NOMO-1 treated with dmso at 0.1 percent for 144 hours (cell line): ENCODE data around the gene GPR17.

Experiments used
- DNase-seq: peaks from one replicate; lab custom pipeline; 2025; ENCODE audit not compliant: unreplicated experiment; lab: John Stamatoyannopoulos, UW

Gene GPR17

GRCh38 chr2:127670055-127670956 lies 24.4 kb downstream of the GPR17 start:
- DNase-seq: no peak

- DNase-seq: no peak
Observed at GRCh38 chr2:127670957-127671290, 25.0 kb downstream of the GPR17 start.

GRCh38 chr2:127671557-127672302 lies 25.8 kb downstream of the GPR17 start:
- DNase-seq: no peak

- no peak for DNase-seq
Observed at GRCh38 chr2:127672341-127673224, 26.6 kb downstream of the GPR17 start.

GRCh38 chr2:127673291-127674069 lies 27.5 kb downstream of the GPR17 start:
- DNase-seq: no peak

- DNase-seq: no peak
Observed at GRCh38 chr2:127674241-127675209, 28.6 kb downstream of the GPR17 start.

GRCh38 chr2:127675331-127676261 lies 29.6 kb downstream of the GPR17 start, which contains the start of gene LIMS2:
Gene LIMS2 (minus strand): TSS chr2:127675530. CDS start chr2:127675024, 506 bp downstream.
- no peak for DNase-seq

GRCh38 chr2:127676906-127677305 lies 31.0 kb downstream of the GPR17 start:
- DNase-seq: no peak

- DNase-seq: no peak
Observed at GRCh38 chr2:127678531-127678930, 32.6 kb downstream of the GPR17 start.

GRCh38 chr2:127678991-127679390 lies 33.0 kb downstream of the GPR17 start:
- DNase-seq: no peak

- no peak for DNase-seq
Observed at GRCh38 chr2:127679680-127680361, 33.9 kb downstream of the GPR17 start.

- DNase-seq: no peak
Observed at GRCh38 chr2:127680706-127681287, 34.8 kb downstream of the GPR17 start.

- DNase-seq: no peak
Observed at GRCh38 chr2:127681288-127681804, 35.4 kb downstream of the GPR17 start.

GRCh38 chr2:127681976-127682857 lies 36.3 kb downstream of the GPR17 start:
- DNase-seq: no peak

GRCh38 chr2:127683056-127683455 lies 37.1 kb downstream of the GPR17 start:
- DNase-seq: no peak

- no peak for DNase-seq
Observed at GRCh38 chr2:127683757-127684156, 37.8 kb downstream of the GPR17 start.
